ENCODE data around the gene APOO. TPM values are rescaled to one million over a fixed set of nuclear protein-coding genes. Genes with fewer than 3 reads are reported as not detected.

Gene APOO
- total and polyA plus RNA-seq, 2 experiments from 2014 or later: 32.8 to 72.4 TPM

GRCh38 chrX:23887451-23887850 is 20.3 kb downstream of the APOO start:
- no peak for DNase-seq (ENCODE audit: low spot score)
- Mint-ChIP-seq H3K36me3 (ENCODE audit: low read depth) (peaks cover 3% of the 10 kb centered on the region; the same call in 1 of the 3 replicates), H3K9me3 (no peaks in the 10 kb centered on the region), H3K27ac (no peak overlapping the region), H3K27me3 (ENCODE audit: insufficient read depth, low read depth, poor library complexity) (peaks cover 2% of the 10 kb centered on the region), H3K4me3 (no peak overlapping the region), H3K4me1 (peaks cover 17% of the 10 kb centered on the region)
- Histone ChIP-seq H4K20me1 (replicated peaks; ENCODE audit: insufficient read depth) (no peaks in the 10 kb centered on the region), H3K79me2 (replicated peaks; ENCODE audit: insufficient read depth) (no peaks in the 10 kb centered on the region), H3K36me3 (ENCODE audit: insufficient read depth) (no peaks in the 10 kb centered on the region), H3K4me3 (no peak overlapping the region), H3K27ac (ENCODE audit: low read depth) (no peak overlapping the region), H2AFZ (no peak overlapping the region), H3F3A (replicated peaks; ENCODE audit: low read depth) (no peaks in the 10 kb centered on the region), H3K4me2 (no peak overlapping the region), H3K27me3 (ENCODE audit: insufficient read depth) (no peaks in the 10 kb centered on the region), H3K9me2 (ENCODE audit: insufficient read depth) (no peaks in the 10 kb centered on the region), H3K4me1 (ENCODE audit: insufficient read depth) (no peaks in the 10 kb centered on the region; the same call in 1 of the 2 replicates)
- TF ChIP-seq EZH2 (IDR thresholded peaks at IDR 0.05; ENCODE audit: low read depth, unreplicated experiment) (no peak), NANOG (IDR thresholded peaks at IDR 0.05; ENCODE audit: borderline replicate concordance) (no peak), CTCF (conservative IDR thresholded peaks at IDR 0.05; ENCODE audit: low read depth in 2 of 2) (no peak), ZNF331 (CRISPR knock-in tag; IDR thresholded peaks at IDR 0.05; ENCODE audit: low read depth) (no peak), ZNF462 (CRISPR knock-in tag; IDR thresholded peaks at IDR 0.05) (no peak), JUNB (IDR thresholded peaks at IDR 0.05; ENCODE audit: unreplicated experiment) (no peak), EZH2phosphoT487 (IDR thresholded peaks at IDR 0.05; ENCODE audit: unreplicated experiment) (no peak), CREB1 (CRISPR knock-in tag; IDR thresholded peaks at IDR 0.05; ENCODE audit: low read depth) (no peak), REST (IDR thresholded peaks at IDR 0.05; ENCODE audit: unreplicated experiment) (no peak), ZNF114 (CRISPR knock-in tag; IDR thresholded peaks at IDR 0.05) (no peak)
- ATAC-seq: no peak
